ENCODE data around the gene MRTFB. TPM values are rescaled to one million over a fixed set of nuclear protein-coding genes. Genes with fewer than 3 reads are reported as not detected.

The MRTFB gene
- total RNA-seq, 4 donors from 2014 or later, result 37.8 to 82.7 (median 47.9) TPM

- Histone ChIP-seq H3K36me3 (peaks cover 0 to 23% (median 6%) of the 10 kb centered on the region in 4 donors), H3K4me1 (no peaks in the 10 kb centered on the region), H3K9me3 (no peaks in the 10 kb centered on the region), H3K27ac (no peak overlapping the region), H3K4me3 (no peak overlapping the region), H3K27me3 (no peaks in the 10 kb centered on the region)
- in situ Hi-C loops (cut with MboI; ENCODE audit: low pct_ligation_motif_present in 1 of 4, low pct_unique_long_range_greater_than_20kb in 1 of 4, low sequenced_read_pairs in 3 of 4), result loop anchor here in 2 of 4 donors (10.0 to 25.0 kb wide), 2 partner anchors 284 to 304 kb away; no protein-coding TSS in a partner anchor
- TF ChIP-seq POLR2AphosphoS5 (IDR thresholded peaks at IDR 0.05) (no peak), CTCF (IDR thresholded peaks at IDR 0.05) (no peak), EP300 (IDR thresholded peaks at IDR 0.05; ENCODE audit: low read depth) (no peak), POLR2A (IDR thresholded peaks at IDR 0.05) (no peak)
- 79 to 89% methylated on average over 3 to 7 of the region's 7 CpGs for WGBS, 2 donors (ENCODE audit: low coverage in 1 of 2)
- intact Hi-C loops (cut with DNase I; ENCODE audit: low total_unique reads), result no loop called here
- DNase-seq, result no peak
Observed at GRCh38 chr16:14240964-14241363, 169.8 kb downstream of the MRTFB start.

GRCh38 chr16:14241631-14242030, 170.5 kb downstream of the MRTFB start:
- Histone ChIP-seq H3K27ac (no peak overlapping the region), H3K4me1 (no peaks in the 10 kb centered on the region), H3K4me3 (no peak overlapping the region), H3K27me3 (no peaks in the 10 kb centered on the region), H3K36me3 (peaks cover 0 to 30% (median 7%) of the 10 kb centered on the region in 4 donors), H3K9me3 (no peaks in the 10 kb centered on the region)
- DNase-seq, result no peak
- intact Hi-C loops (cut with DNase I; ENCODE audit: low total_unique reads) (no loop called here), in situ Hi-C loops (cut with MboI; ENCODE audit: low pct_ligation_motif_present in 1 of 4, low pct_unique_long_range_greater_than_20kb in 1 of 4, low sequenced_read_pairs in 3 of 4) (loop anchor here in 2 of 4 donors (10.0 to 25.0 kb wide), 2 partner anchors 283 to 304 kb away; no protein-coding TSS in a partner anchor)
- 90 to 100% methylated on average over 3 of the region's 3 CpGs for WGBS, 2 donors (ENCODE audit: low coverage in 1 of 2)
- TF ChIP-seq POLR2A (IDR thresholded peaks at IDR 0.05) (no peak), CTCF (IDR thresholded peaks at IDR 0.05) (no peak), EP300 (IDR thresholded peaks at IDR 0.05; ENCODE audit: low read depth) (no peak)

GRCh38 chr16:14242769-14243168, 171.7 kb downstream of the MRTFB start:
- Histone ChIP-seq H3K4me1 (no peaks in the 10 kb centered on the region), H3K9me3 (no peaks in the 10 kb centered on the region), H3K4me3 (no peak overlapping the region), H3K27ac (no peak overlapping the region), H3K36me3 (peaks cover 0 to 41% (median 10%) of the 10 kb centered on the region in 4 donors), H3K27me3 (no peaks in the 10 kb centered on the region)
- TF ChIP-seq POLR2A (IDR thresholded peaks at IDR 0.05) (no peak), POLR2AphosphoS5 (IDR thresholded peaks at IDR 0.05) (no peak), CTCF (IDR thresholded peaks at IDR 0.05) (no peak)
- no peak for DNase-seq
- in situ Hi-C loops (cut with MboI; ENCODE audit: low pct_ligation_motif_present in 1 of 4, low pct_unique_long_range_greater_than_20kb in 1 of 4, low sequenced_read_pairs in 3 of 4), result loop anchor here in 2 of 4 donors (10.0 to 25.0 kb wide), 2 partner anchors 282 to 305 kb away; no protein-coding TSS in a partner anchor
- WGBS, 2 donors (ENCODE audit: low coverage in 1 of 2), result 92 to 96% methylated on average over 3 of the region's 3 CpGs
- intact Hi-C loops (cut with DNase I; ENCODE audit: low total_unique reads), result no loop called here

GRCh38 chr16:14244196-14245010, 173.3 kb downstream of the MRTFB start:
- no peak for DNase-seq
- H3K27ac ChIP-seq, result no peak overlapping the region
- in situ Hi-C loops (cut with MboI; ENCODE audit: low pct_ligation_motif_present in 1 of 4, low pct_unique_long_range_greater_than_20kb in 1 of 4, low sequenced_read_pairs in 3 of 4) (loop anchor here in 2 of 4 donors (10.0 to 25.0 kb wide), 2 partner anchors 280 to 307 kb away; no protein-coding TSS in a partner anchor), intact Hi-C loops (cut with DNase I; ENCODE audit: low total_unique reads) (loop anchor here (5.0 kb wide), 1 partner anchor 283 kb away; no protein-coding TSS in a partner anchor)
- no peak overlapping the region for H3K4me3 ChIP-seq
- TF ChIP-seq EP300 (IDR thresholded peaks at IDR 0.05; ENCODE audit: low read depth) (no peak), POLR2A (IDR thresholded peaks at IDR 0.05) (no peak), POLR2AphosphoS5 (IDR thresholded peaks at IDR 0.05) (no peak), CTCF (IDR thresholded peaks at IDR 0.05) (no peak)
- H3K9me3 ChIP-seq, result no peaks in the 10 kb centered on the region
- no peaks in the 10 kb centered on the region for H3K4me1 ChIP-seq
- 96% methylated on average over 4 of the region's 4 CpGs for WGBS, 2 donors (ENCODE audit: low coverage in 1 of 2)
- no peaks in the 10 kb centered on the region for H3K27me3 ChIP-seq
- H3K36me3 ChIP-seq, result peaks cover 0 to 42% (median 7%) of the 10 kb centered on the region in 4 donors
